HepG2 (cell line): ENCODE measurements around the gene LSM12. TPM values are rescaled to one million over a fixed set of nuclear protein-coding genes. Genes with fewer than 3 reads are reported as not detected.

Source experiments
- ADNP ChIP-seq: sonication (generic); formaldehyde crosslinking; IDR thresholded peaks from 2 replicates; pipeline ENCODE4 v1.4.0; 2020; ENCODE audit warnings: missing genetic modification reagents
- ARNTL ChIP-seq: sonication (generic); formaldehyde crosslinking; IDR thresholded peaks from 2 replicates; pipeline ENCODE4 v1.4.0; 2020; ENCODE audit warnings: mild to moderate bottlenecking, missing genetic modification reagents
- CEBPB ChIP-seq: IDR thresholded peaks from 2 replicates; pipeline ENCODE4 v1.6.1; 2011; ENCODE audit warnings: low read depth, low read length, improper control_type of control experiment, borderline replicate concordance
- EP300 ChIP-seq, 3 experiments: sonication (generic) in 1 of 3; formaldehyde crosslinking in 1 of 3; IDR thresholded peaks; 2 replicates each; pipeline versions ENCODE4 v1.5.1 to v1.6.1; 2011 to 2020; ENCODE audit warnings: low read depth in 2 of 3, low read length in 2 of 3, borderline replicate concordance in 1 of 3, improper control_type of control experiment in 1 of 3, mild to moderate bottlenecking in 1 of 3, missing genetic modification reagents in 1 of 3, moderate library complexity in 1 of 3
- FOSL2 ChIP-seq: sonication (generic); formaldehyde crosslinking; IDR thresholded peaks from 2 replicates; pipeline ENCODE4 v1.4.0; 2020; ENCODE audit warnings: missing genetic modification reagents
- FOXA1 ChIP-seq, 2 experiments: fragments of 450-650 bp in 1 of 2; sonication (generic) in 1 of 2; formaldehyde crosslinking in 1 of 2; IDR thresholded peaks; 2 replicates each; pipeline versions ENCODE4 v1.4.0 to v1.6.1; 2016 to 2020; ENCODE audit warnings: missing genetic modification reagents in 1 of 2
- HIC2 ChIP-seq: sonication (generic); formaldehyde crosslinking; IDR thresholded peaks from 2 replicates; pipeline ENCODE4 v1.9.0; 2022; ENCODE audit warnings: low read depth, missing genetic modification reagents
- KLF13 ChIP-seq: sonication (generic); formaldehyde crosslinking; IDR thresholded peaks from 2 replicates; pipeline ENCODE4 v1.4.0; 2020; ENCODE audit warnings: mild to moderate bottlenecking, missing genetic modification reagents
- MTA3 ChIP-seq: sonication (generic); formaldehyde crosslinking; IDR thresholded peaks from 2 replicates; pipeline ENCODE4 v1.4.0; 2020; ENCODE audit warnings: missing genetic modification reagents
- NFYC ChIP-seq: IDR thresholded peaks from 2 replicates; pipeline ENCODE4 v1.6.1; 2016; ENCODE audit warnings: missing genetic modification reagents, missing compliant biosample characterization
- PAF1 ChIP-seq: IDR thresholded peaks from 2 replicates; pipeline ENCODE4 v1.6.1; 2016; ENCODE audit warnings: missing genetic modification reagents, missing compliant biosample characterization
- SAP130 ChIP-seq: IDR thresholded peaks from 2 replicates; pipeline ENCODE4 v1.6.1; 2016; ENCODE audit warnings: low read depth
- SMARCE1 ChIP-seq: fragments of 450-650 bp; IDR thresholded peaks from 2 replicates; pipeline ENCODE4 v1.6.1; 2017; ENCODE audit warnings: borderline replicate concordance
- TCF12 ChIP-seq, 2 experiments: fragments of 450-650 bp in 1 of 2; sonication (generic) in 1 of 2; formaldehyde crosslinking in 1 of 2; IDR thresholded peaks; 2 replicates each; pipeline versions ENCODE4 v1.6.1 to v1.8.0; 2017 to 2022; ENCODE audit warnings: antibody characterized with exemption in 1 of 2, mild to moderate bottlenecking in 1 of 2, missing genetic modification reagents in 1 of 2, moderate library complexity in 1 of 2
- TFE3 ChIP-seq: IDR thresholded peaks from 2 replicates; pipeline ENCODE4 v1.6.1; 2016
- UBTF ChIP-seq: sonication (generic); formaldehyde crosslinking; IDR thresholded peaks from 2 replicates; pipeline ENCODE4 v1.4.0; 2020; ENCODE audit warnings: mild to moderate bottlenecking, missing genetic modification reagents
- ZMAT3 ChIP-seq: sonication (generic); formaldehyde crosslinking; conservative IDR thresholded peaks from 2 replicates; pipeline ENCODE4 v1.7.0; 2021; ENCODE audit warnings: missing genetic modification reagents
- ZNF605 ChIP-seq: sonication (generic); formaldehyde crosslinking; IDR thresholded peaks from 2 replicates; pipeline ENCODE4 v1.8.0; 2022; ENCODE audit warnings: mild to moderate bottlenecking, missing genetic modification reagents
- ZNF878 ChIP-seq: sonication (generic); formaldehyde crosslinking; IDR thresholded peaks from 2 replicates; pipeline ENCODE4 v1.8.1; 2023; ENCODE audit warnings: mild to moderate bottlenecking, missing genetic modification reagents, moderate library complexity
- ZSCAN31 ChIP-seq: sonication (generic); formaldehyde crosslinking; IDR thresholded peaks from 2 replicates; pipeline ENCODE4 v1.5.0; 2020; ENCODE audit warnings: low read depth, mild to moderate bottlenecking, missing genetic modification reagents
- polyA plus RNA-seq, 8 experiments: library from polyadenylated mRNA; depleted of rRNA in 3 of 8; stranded (reverse) in 7 of 8; unstranded in 1 of 8; fragments of >200 nt; fragmentation: Illumina TruSeq in 4 of 8; extraction: Trizol in 4 of 8; gene quantifications; 2 replicates each; pipeline versions ENCODE4 v1.2.1 to v1.2.3, GENCODE V29; 2011 to 2016; ENCODE audit warnings: low read depth in 4 of 8, missing spikeins in 1 of 8, mixed read lengths in 1 of 8; ENCODE audit not compliant: insufficient read depth in 1 of 8
- total RNA-seq, 5 experiments: library from RNA; depleted of rRNA; stranded (reverse); fragments of >200 nt; fragmentation: Illumina TruSeq; extraction: Trizol; gene quantifications; 2 replicates each; pipeline ENCODE4 v1.2.3, GENCODE V29; 2016; ENCODE audit warnings: low read depth in 1 of 5
- TF ChIP-seq, protein P1 (sequence below): sonication (generic); formaldehyde crosslinking; conservative IDR thresholded peaks from 2 replicates; pipeline ENCODE4 v1.8.0; 2022; ENCODE audit warnings: mild to moderate bottlenecking, moderate library complexity, missing genetic modification reagents

The LSM12 gene
- total and polyA plus RNA-seq, 2 of the 13 experiments (the other 11 are each of a cell fraction or from before 2014, with no cell fraction given), result 52.8 to 55.7 TPM

DNA sequence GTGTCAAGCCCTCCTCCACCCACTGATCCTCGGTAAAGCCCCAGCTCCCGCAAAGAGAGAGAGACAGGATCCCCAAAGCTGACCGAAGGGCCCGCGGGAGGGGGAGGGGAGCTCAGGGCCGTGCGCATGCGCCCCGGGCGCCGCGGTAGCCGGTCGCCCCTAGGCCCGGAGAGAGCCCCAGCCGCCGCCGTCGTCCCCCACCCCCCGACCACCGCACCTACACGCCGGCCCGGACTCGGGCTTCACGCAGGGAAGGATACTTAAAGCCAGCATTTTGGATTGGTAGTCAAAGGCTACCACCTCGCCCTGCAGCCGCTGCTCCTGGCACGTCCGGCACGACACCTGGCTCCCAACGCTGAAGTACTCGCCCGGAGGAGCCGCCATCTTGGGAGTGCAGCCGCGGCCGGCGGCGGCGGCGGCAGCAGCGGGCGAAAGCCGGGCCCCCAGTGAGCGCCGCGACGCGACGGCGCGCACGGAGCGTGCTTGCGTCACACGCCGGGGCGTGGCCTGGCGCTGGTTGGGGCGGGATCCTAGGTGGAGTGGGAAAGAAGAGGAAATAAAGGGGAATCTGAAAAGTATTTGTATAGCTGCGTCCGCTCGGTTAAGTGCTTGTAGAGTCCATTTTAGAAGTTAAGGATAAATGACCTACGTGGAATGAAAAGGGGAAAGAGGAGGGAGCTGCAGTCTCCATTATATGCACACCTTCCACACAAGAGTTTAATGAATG lies at the start of gene LSM12 (continued):
- TF ChIP-seq KLF13 (CRISPR knock-in tag) (no peak), ZSCAN31 (CRISPR knock-in tag) (peak; percentile 42), UBTF (peak; percentile 66), ZMAT3 (CRISPR knock-in tag) (peak; percentile 16; the same call in 1 of the 2 replicates), ZNF878 (CRISPR knock-in tag) (no peak), TCF12 (IDR thresholded peaks at IDR 0.05) (no peak), TCF12 (CRISPR knock-in tag; IDR thresholded peaks at IDR 0.05) (peak; percentile 15; the same call in 1 of the 2 replicates), TFE3 (no peak), FOSL2 (CRISPR knock-in tag) (no peak), PAF1 (CRISPR knock-in tag) (no peak), SMARCE1 (no peak), ADNP (CRISPR knock-in tag) (no peak), MTA3 (no peak), FOXA1 (IDR thresholded peaks at IDR 0.05) (no peak), FOXA1 (CRISPR knock-in tag; IDR thresholded peaks at IDR 0.05) (no peak), ZNF605 (CRISPR knock-in tag) (no peak), HIC2 (CRISPR knock-in tag) (no peak; the same call in 1 of the 2 replicates), ARNTL (CRISPR knock-in tag) (peak; percentile 64; the same call in 1 of the 2 replicates), NFYC (CRISPR knock-in tag) (no peak), CEBPB (peak; percentile 93; the same call in 1 of the 2 replicates), SAP130 (CRISPR knock-in tag) (peak; percentile 73), EP300 (IDR thresholded peaks at IDR 0.05; ENCODE audit: low read depth in 2 of 2, low read length in 2 of 2) (no peak), EP300 (CRISPR knock-in tag; IDR thresholded peaks at IDR 0.05; ENCODE audit: borderline replicate concordance) (no peak)
- TF ChIP-seq, protein P1, sequence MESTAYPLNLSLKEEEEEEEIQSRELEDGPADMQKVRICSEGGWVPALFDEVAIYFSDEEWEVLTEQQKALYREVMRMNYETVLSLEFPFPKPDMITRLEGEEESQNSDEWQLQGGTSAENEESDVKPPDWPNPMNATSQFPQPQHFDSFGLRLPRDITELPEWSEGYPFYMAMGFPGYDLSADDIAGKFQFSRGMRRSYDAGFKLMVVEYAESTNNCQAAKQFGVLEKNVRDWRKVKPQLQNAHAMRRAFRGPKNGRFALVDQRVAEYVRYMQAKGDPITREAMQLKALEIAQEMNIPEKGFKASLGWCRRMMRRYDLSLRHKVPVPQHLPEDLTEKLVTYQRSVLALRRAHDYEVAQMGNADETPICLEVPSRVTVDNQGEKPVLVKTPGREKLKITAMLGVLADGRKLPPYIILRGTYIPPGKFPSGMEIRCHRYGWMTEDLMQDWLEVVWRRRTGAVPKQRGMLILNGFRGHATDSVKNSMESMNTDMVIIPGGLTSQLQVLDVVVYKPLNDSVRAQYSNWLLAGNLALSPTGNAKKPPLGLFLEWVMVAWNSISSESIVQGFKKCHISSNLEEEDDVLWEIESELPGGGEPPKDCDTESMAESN (CRISPR knock-in tag), result peak; percentile 86
